Thyroid gland (tissue), 4 donors: Measurements from ENCODE around the gene EXOC7. TPM values are rescaled to one million over a fixed set of nuclear protein-coding genes. Genes with fewer than 3 reads are reported as not detected.

Experiments used
- DNase-seq, 2 donors: peaks; one replicate each; pipeline ENCODE4 v3.0.0-alpha.2; 2019
- H3K27ac ChIP-seq, 3 donors: fragments of 200-600 bp; sonication (generic); 1 replicate in 2 of 3; 2 replicates in 1 of 3; pipeline ENCODE4 v1.5.1; 2016 to 2019; ENCODE audit warnings: mild to moderate bottlenecking in 1 of 3, moderate library complexity in 1 of 3
- H3K27me3 ChIP-seq: fragments of 200-600 bp; sonication (generic); one replicate; pipeline ENCODE4 v1.5.1; 2019
- H3K36me3 ChIP-seq, 2 donors: fragments of 200-600 bp; sonication (generic); one replicate each; pipeline ENCODE4 v1.5.1; 2016 to 2019
- H3K4me1 ChIP-seq, 2 donors: fragments of 200-600 bp; sonication (generic); one replicate each; pipeline ENCODE4 v1.5.1; 2017 to 2019
- H3K4me3 ChIP-seq, 3 donors: fragments of 200-600 bp; sonication (generic); replicated peaks in 1 of 3; 1 replicate in 2 of 3; 2 replicates in 1 of 3; pipeline ENCODE4 v1.5.1; 2016; ENCODE audit warnings: mild to moderate bottlenecking in 1 of 3
- H3K9me3 ChIP-seq: fragments of 200-600 bp; sonication (generic); one replicate; pipeline ENCODE4 v1.5.1; 2017
- POLR2A ChIP-seq, 2 donors: fragments of 450-650 bp; IDR thresholded peaks; one replicate each; pipeline ENCODE4 v1.6.1; 2017; ENCODE audit warnings: antibody characterized with exemption in 2 of 2, mild to moderate bottlenecking in 2 of 2, moderate library complexity in 1 of 2
- WGBS, 2 donors: methylation state at CpG; one replicate each; pipeline ENCODE4 v1.1.5; 2017; 5-methylcytosine and 5-hydroxymethylcytosine counted together
- intact Hi-C: fragments of 100-400 bp; cut with DNase I; formaldehyde crosslinking; loops from one replicate; pipeline ENCODE4 v1.15.1; 2023
- microRNA-seq: library from miRNA; unstranded; fragments of <30 nt; microRNA quantifications from one replicate; pipeline ENCODE4, GENCODE V29; 2016
- small RNA-seq: library from RNA; depleted of rRNA; stranded (forward); fragments of <200 nt; gene quantifications from one replicate; pipeline ENCODE3, GENCODE V24; 2016
- total RNA-seq, 4 donors: library from RNA; depleted of rRNA; stranded (reverse); fragments of >200 nt; gene quantifications; one replicate each; pipeline ENCODE4 v1.2.3, GENCODE V29; 2016
- TF ChIP-seq, protein P1 (sequence below), 6 experiments: fragments of 200-600 bp in 3 of 6; fragments of 450-650 bp in 3 of 6; sonication (generic) in 3 of 6; IDR thresholded peaks; one replicate each; pipeline ENCODE4 v1.5.1; 2016 to 2019; ENCODE audit warnings: antibody characterized with exemption in 6 of 6, mild to moderate bottlenecking in 2 of 6, inconsistent platforms in 1 of 6, moderate library complexity in 1 of 6

The EXOC7 gene
- total RNA-seq, 4 donors from 2014 or later: 97.8 to 131 (median 115) TPM

DNA sequence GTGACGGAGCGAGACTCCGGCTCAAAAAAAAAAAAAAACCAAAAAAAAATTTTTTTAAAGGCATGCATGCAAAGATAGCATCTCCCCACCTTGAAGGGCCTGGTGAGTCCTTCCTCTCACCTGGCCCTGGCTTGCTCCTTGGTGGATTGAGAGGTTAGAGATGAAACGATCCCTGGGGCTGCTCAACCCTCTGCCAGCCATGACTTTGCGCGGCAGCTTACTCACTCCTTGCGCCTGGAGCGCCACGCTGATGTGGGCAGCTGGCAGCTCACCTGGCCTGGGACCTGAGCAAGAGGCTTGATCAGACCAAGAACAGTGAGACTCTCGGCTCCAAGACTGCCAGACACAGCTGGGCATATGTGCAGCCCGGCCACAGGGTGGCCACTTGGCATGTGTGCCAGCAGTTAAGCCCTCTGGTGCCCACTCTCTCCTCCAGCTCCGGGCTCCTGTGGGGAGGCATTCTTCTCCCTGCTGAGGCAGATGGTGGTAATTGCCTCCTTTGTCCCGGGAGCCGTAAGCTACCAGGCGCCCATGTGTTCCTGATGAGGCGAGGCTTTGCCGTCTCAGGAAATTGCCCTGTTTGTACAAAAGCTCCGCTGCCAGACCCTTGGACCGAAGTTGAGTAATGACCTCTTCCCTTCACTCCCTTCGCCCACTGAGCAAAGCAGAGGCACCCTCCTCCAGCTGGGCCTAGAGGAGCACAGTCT is 71.4 kb downstream of the EXOC7 start:
- Histone ChIP-seq H3K9me3 (no peaks in the 10 kb centered on the region), H3K27ac (no peak overlapping the region), H3K27me3 (no peaks in the 10 kb centered on the region), H3K4me1 (peaks cover 5 to 6% of the 10 kb centered on the region in 2 donors), H3K4me3 (no peak overlapping the region), H3K36me3 (no peaks in the 10 kb centered on the region)
- WGBS, 2 donors: 80 to 84% methylated on average over 20 of the region's 20 CpGs
- TF ChIP-seq, protein P1, sequence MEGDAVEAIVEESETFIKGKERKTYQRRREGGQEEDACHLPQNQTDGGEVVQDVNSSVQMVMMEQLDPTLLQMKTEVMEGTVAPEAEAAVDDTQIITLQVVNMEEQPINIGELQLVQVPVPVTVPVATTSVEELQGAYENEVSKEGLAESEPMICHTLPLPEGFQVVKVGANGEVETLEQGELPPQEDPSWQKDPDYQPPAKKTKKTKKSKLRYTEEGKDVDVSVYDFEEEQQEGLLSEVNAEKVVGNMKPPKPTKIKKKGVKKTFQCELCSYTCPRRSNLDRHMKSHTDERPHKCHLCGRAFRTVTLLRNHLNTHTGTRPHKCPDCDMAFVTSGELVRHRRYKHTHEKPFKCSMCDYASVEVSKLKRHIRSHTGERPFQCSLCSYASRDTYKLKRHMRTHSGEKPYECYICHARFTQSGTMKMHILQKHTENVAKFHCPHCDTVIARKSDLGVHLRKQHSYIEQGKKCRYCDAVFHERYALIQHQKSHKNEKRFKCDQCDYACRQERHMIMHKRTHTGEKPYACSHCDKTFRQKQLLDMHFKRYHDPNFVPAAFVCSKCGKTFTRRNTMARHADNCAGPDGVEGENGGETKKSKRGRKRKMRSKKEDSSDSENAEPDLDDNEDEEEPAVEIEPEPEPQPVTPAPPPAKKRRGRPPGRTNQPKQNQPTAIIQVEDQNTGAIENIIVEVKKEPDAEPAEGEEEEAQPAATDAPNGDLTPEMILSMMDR (IDR thresholded peaks at IDR 0.05): no peak
- no peak for TF ChIP-seq POLR2A (IDR thresholded peaks at IDR 0.05)
- no peak for DNase-seq
- intact Hi-C loops: no loop called here

Small RNA genes lying within 50 kb of the gene (microRNA-seq; reads per million reads assigned to microRNA genes)
- gene MIR6868: 3.3 reads per million

Small RNA genes lying within 50 kb of the gene (small RNA-seq; reads per million reads assigned to genes)
- gene MIR6868: not detected

Other genes with a start within 250 kb of the EXOC7 start
- gene WBP2, start 248.5 kb downstream of the EXOC7 start, total RNA-seq: 10 to 100 TPM; 41.8 to 64.5 (median 53.5) TPM
- 10 to 100 TPM; 14.7 to 27.8 (median 19.7) TPM for gene TRIM47, start 225.2 kb downstream of the EXOC7 start, total RNA-seq
- gene TRIM65, start 206.8 kb downstream of the EXOC7 start, total RNA-seq: 10 to 100 TPM; 23.0 to 39.4 (median 31.8) TPM
- 10 to 100 TPM; 34.8 to 60.6 (median 50.3) TPM for gene MRPL38, start 198.9 kb downstream of the EXOC7 start, total RNA-seq
- gene FBF1, start 162.7 kb downstream of the EXOC7 start, total RNA-seq: 10 to 100 TPM; 41.7 to 49.7 (median 43.4) TPM
- gene ACOX1, start 124.6 kb downstream of the EXOC7 start, total RNA-seq: 100 to 1,000 TPM in 1 of 4 donors, 10 to 100 TPM in 3; 59.6 to 102 (median 75.5) TPM
- gene TEN1, start 124.5 kb downstream of the EXOC7 start, total RNA-seq: 10 to 100 TPM in 3 of 4 donors, 1 to 10 TPM in 1; 9.5 to 24.2 (median 15.3) TPM
- 1 to 10 TPM; 3.1 to 9.7 (median 9.3) TPM for gene CDK3, start 102.9 kb downstream of the EXOC7 start, total RNA-seq
- 10 to 100 TPM; 14.8 to 33.4 (median 23.3) TPM for gene EVPL, start 76.5 kb downstream of the EXOC7 start, total RNA-seq
- gene SRP68, start 31.3 kb downstream of the EXOC7 start, total RNA-seq: 10 to 100 TPM; 48.2 to 67.0 (median 54.5) TPM
- not detected for gene GALR2, start 29.0 kb downstream of the EXOC7 start, total RNA-seq
- gene ZACN, start 24.6 kb downstream of the EXOC7 start, total RNA-seq: 1 to 10 TPM in 1 of 4 donors, not detected in 3; 2.2 TPM
- gene FOXJ1, start 37.5 kb upstream of the EXOC7 start, total RNA-seq: 1 to 10 TPM; 1.1 to 6.5 (median 5.7) TPM
- gene RNF157, start 136.7 kb upstream of the EXOC7 start, total RNA-seq: 1 to 10 TPM; 1.7 to 6.6 (median 4.7) TPM
- 10 to 100 TPM in 3 of 4 donors, 1 to 10 TPM in 1; 9.8 to 54.2 (median 22.9) TPM for gene UBALD2, start 161.6 kb upstream of the EXOC7 start, total RNA-seq
- 10 to 100 TPM in 2 of 4 donors, 1 to 10 TPM in 2; 6.6 to 14.3 (median 9.9) TPM for gene QRICH2, start 204.5 kb upstream of the EXOC7 start, total RNA-seq